Kidney (tissue), 14 donors: ENCODE data around the gene KCNN3. TPM values are rescaled to one million over a fixed set of nuclear protein-coding genes. Genes with fewer than 3 reads are reported as not detected.
A peak's percentile ranks its signal among the peaks of the same experiment; 100 is the strongest.

Source experiments
- DNase-seq, 5 donors: peaks; one replicate each; pipeline ENCODE4 v3.0.0-alpha.2; 2013 to 2020
- FAIRE-seq: peaks from 2 replicates; lab custom pipeline; 2012; peaks lifted over from hg19 to GRCh38; lab: Jason Lieb, UNC
- H3K27ac ChIP-seq, 2 donors: one replicate each; pipeline ENCODE4 v1.7.0; 2013; ENCODE audit warnings: low read depth in 2 of 2, low read length in 2 of 2, inconsistent platforms in 1 of 2
- H3K27me3 ChIP-seq: one replicate; pipeline ENCODE4 v1.7.1; 2013; ENCODE audit warnings: low read length, inconsistent platforms; ENCODE audit not compliant: control insufficient read depth, insufficient read depth
- H3K36me3 ChIP-seq, 3 donors: one replicate each; pipeline versions ENCODE4 v1.7.0 to v1.7.1; 2013; ENCODE audit warnings: low read length in 3 of 3, control low read depth in 1 of 3, inconsistent platforms in 1 of 3; ENCODE audit not compliant: insufficient read depth in 3 of 3, control insufficient read depth in 2 of 3
- H3K4me1 ChIP-seq, 3 donors: one replicate each; pipeline versions ENCODE4 v1.7.0 to v1.7.1; 2013; ENCODE audit warnings: low read length in 3 of 3, inconsistent platforms in 1 of 3, low read depth in 1 of 3; ENCODE audit not compliant: control insufficient read depth in 2 of 3, insufficient read depth in 2 of 3
- H3K4me3 ChIP-seq, 3 donors: one replicate each; pipeline versions ENCODE4 v1.7.0 to v1.8.1; 2013; ENCODE audit warnings: low read length in 3 of 3, control low read depth in 1 of 3, inconsistent platforms in 1 of 3
- H3K9ac ChIP-seq, 3 donors: one replicate each; pipeline versions ENCODE4 v1.7.0 to v1.7.1; 2013; ENCODE audit warnings: low read length in 3 of 3, control low read depth in 1 of 3, inconsistent platforms in 1 of 3
- H3K9me3 ChIP-seq, 3 donors: one replicate each; pipeline versions ENCODE4 v1.7.0 to v1.7.1; 2013; ENCODE audit warnings: low read length in 3 of 3, control low read depth in 1 of 3, inconsistent platforms in 1 of 3; ENCODE audit not compliant: control insufficient read depth in 2 of 3, insufficient read depth in 1 of 3
- intact Hi-C: fragments of 100-400 bp; cut with DNase I; formaldehyde crosslinking; loops from one replicate; pipeline ENCODE4 v1.11.1; 2022
- polyA plus RNA-seq: library from polyadenylated mRNA; stranded (reverse); fragments of 350-450 nt; fragmentation: Illumina TruSeq; extraction: RNeasy Lipid Tissue Mini Kit (QIAGEN cat#74804); gene quantifications from one replicate; pipeline ENCODE4 v1.2.3, GENCODE V29; 2014; ENCODE audit warnings: low read depth, low replicate concordance; ENCODE audit not compliant: insufficient read depth
- total RNA-seq: library from RNA; stranded (reverse); fragmentation: NEBNext Ultra II Directional; extraction: Animal tissue kit (Norgen Biotek cat#: 25700); gene quantifications from one replicate; pipeline ENCODE4 v1.2.1, GENCODE V29; 2021
- TF ChIP-seq, protein P1 (sequence below): IDR thresholded peaks from 3 replicates; pipeline ENCODE4 v1.5.1; 2012; ENCODE audit warnings: mild to moderate bottlenecking, moderate library complexity, borderline replicate concordance; ENCODE audit not compliant: insufficient read depth; ENCODE audit errors: extremely low read depth
- donor health status: control.
- donor health status: control.
- donor health status: control.
- donor health status: control.
- donor health status: control.
- donor health status: DM: yes; HTN: yes; CAD: no.
- donor health status: Normal renal cell carcinoma (clear cell type).

The KCNN3 gene
- total and polyA plus RNA-seq, 2 donors from 2014 or later, result 2.6 to 5.6 TPM

GRCh38 chr1:154759793-154760192 is 110.3 kb downstream of the KCNN3 start:
- DNase-seq (no peak), FAIRE-seq (no peak)
- Histone ChIP-seq H3K9me3 (no peaks in the 10 kb centered on the region), H3K4me3 (no peak overlapping the region), H3K27ac (no peak overlapping the region), H3K9ac (no peak overlapping the region), H3K4me1 (peaks cover 0 to 3% (median 0%) of the 10 kb centered on the region in 3 donors), H3K27me3 (peaks cover 2% of the 10 kb centered on the region), H3K36me3 (no peaks in the 10 kb centered on the region)
- TF ChIP-seq, protein P1, sequence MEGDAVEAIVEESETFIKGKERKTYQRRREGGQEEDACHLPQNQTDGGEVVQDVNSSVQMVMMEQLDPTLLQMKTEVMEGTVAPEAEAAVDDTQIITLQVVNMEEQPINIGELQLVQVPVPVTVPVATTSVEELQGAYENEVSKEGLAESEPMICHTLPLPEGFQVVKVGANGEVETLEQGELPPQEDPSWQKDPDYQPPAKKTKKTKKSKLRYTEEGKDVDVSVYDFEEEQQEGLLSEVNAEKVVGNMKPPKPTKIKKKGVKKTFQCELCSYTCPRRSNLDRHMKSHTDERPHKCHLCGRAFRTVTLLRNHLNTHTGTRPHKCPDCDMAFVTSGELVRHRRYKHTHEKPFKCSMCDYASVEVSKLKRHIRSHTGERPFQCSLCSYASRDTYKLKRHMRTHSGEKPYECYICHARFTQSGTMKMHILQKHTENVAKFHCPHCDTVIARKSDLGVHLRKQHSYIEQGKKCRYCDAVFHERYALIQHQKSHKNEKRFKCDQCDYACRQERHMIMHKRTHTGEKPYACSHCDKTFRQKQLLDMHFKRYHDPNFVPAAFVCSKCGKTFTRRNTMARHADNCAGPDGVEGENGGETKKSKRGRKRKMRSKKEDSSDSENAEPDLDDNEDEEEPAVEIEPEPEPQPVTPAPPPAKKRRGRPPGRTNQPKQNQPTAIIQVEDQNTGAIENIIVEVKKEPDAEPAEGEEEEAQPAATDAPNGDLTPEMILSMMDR, result no peak
- intact Hi-C loops, result no loop called here

GRCh38 chr1:154759196-154759595 is 110.9 kb downstream of the KCNN3 start:
- Histone ChIP-seq H3K9ac (no peak overlapping the region), H3K4me1 (peaks cover 0 to 3% (median 0%) of the 10 kb centered on the region in 3 donors), H3K9me3 (no peaks in the 10 kb centered on the region), H3K4me3 (no peak overlapping the region), H3K27ac (no peak overlapping the region), H3K36me3 (no peaks in the 10 kb centered on the region), H3K27me3 (peaks cover 2% of the 10 kb centered on the region)
- no peak for DNase-seq
- FAIRE-seq, result no peak
- intact Hi-C loops, result no loop called here
- TF ChIP-seq, protein P1, result no peak

- Histone ChIP-seq H3K4me1 (peaks cover 0 to 3% (median 0%) of the 10 kb centered on the region in 3 donors), H3K27me3 (peaks cover 2% of the 10 kb centered on the region), H3K27ac (no peak overlapping the region), H3K9ac (no peak overlapping the region), H3K4me3 (no peak overlapping the region), H3K36me3 (no peaks in the 10 kb centered on the region), H3K9me3 (no peaks in the 10 kb centered on the region)
- TF ChIP-seq, protein P1, result no peak
- intact Hi-C loops, result no loop called here
- DNase-seq (no peak), FAIRE-seq (no peak)
Measured at GRCh38 chr1:154758346-154758745, 111.7 kb downstream of the KCNN3 start.

DNA sequence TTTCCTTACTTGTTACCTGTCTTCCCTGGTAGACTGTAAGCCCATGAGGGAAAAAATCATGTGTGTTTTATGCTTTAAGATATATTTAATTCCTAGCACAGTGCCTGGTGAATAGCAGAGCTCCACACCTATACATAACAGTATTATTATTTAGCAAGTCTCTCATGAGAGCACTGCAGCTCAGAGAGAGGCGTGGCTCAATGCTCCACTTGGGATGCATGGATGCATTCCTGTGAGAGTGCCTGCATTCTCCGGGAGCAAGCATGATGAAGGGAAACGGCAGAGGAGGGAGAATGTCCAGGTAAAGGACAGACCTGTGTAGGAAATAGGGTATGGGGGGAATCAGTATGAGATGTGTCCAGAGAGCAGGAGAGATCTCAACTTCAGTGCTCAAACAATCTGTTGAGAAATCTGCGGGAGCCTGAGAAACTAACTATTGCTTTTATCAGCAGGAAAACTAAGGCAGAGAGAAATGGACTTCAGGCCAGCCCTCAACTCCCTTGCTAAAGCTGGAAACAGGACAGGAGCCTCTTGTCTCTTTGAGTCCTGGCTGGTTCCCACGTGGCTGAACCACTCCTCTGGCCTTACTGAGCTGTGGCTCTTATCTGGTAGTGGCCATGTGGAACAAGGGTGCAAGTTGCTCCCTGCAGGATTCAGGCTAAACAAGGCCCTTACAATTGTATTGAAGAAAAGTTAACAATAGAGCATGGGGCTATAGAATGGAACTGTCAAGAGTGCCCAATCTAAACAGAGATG is 113.1 kb downstream of the KCNN3 start:
- Histone ChIP-seq H3K9me3 (no peaks in the 10 kb centered on the region), H3K4me1 (peaks cover 0 to 3% (median 0%) of the 10 kb centered on the region in 3 donors), H3K27ac (no peak overlapping the region), H3K4me3 (no peak overlapping the region), H3K9ac (no peak overlapping the region), H3K27me3 (peaks cover 2% of the 10 kb centered on the region), H3K36me3 (no peaks in the 10 kb centered on the region)
- FAIRE-seq (no peak), DNase-seq (peak in 1 of 5 donors; percentile 5)
- intact Hi-C loops, result no loop called here
- TF ChIP-seq, protein P1, result no peak
